NCI-H1694 treated with DMSO at 0.1 percent for 48 hours (cell line): ENCODE measurements around the gene BAHD1.
A peak's percentile ranks its signal among the peaks of the same experiment; 100 is the strongest.

Experiments used
- DNase-seq: peaks from one replicate; lab custom pipeline; 2025; lab: John Stamatoyannopoulos, UW

The BAHD1 gene

GRCh38 chr15:40467261-40467615 is 26.5 kb downstream of the BAHD1 start:
- DNase-seq: no peak

- DNase-seq: no peak
These were observed 28.2 kb downstream of the BAHD1 start for GRCh38 chr15:40468898-40469331.

GRCh38 chr15:40469776-40470390 is 29.1 kb downstream of the BAHD1 start:
- no peak for DNase-seq

GRCh38 chr15:40470423-40471104 is 29.8 kb downstream of the BAHD1 start, which contains the start of gene CHST14:
CHST14 (plus strand) TSS chr15:40470984; CDS start chr15:40471214, 230 bp downstream.
- DNase-seq: peak; percentile 28

- DNase-seq: no peak
These were observed 30.5 kb downstream of the BAHD1 start for GRCh38 chr15:40471105-40471807.

- no peak for DNase-seq
These were observed 31.0 kb downstream of the BAHD1 start for GRCh38 chr15:40471808-40472150.

- no peak for DNase-seq
These were observed 31.5 kb downstream of the BAHD1 start for GRCh38 chr15:40472171-40472727.

- DNase-seq: no peak
These were observed 33.8 kb downstream of the BAHD1 start for GRCh38 chr15:40474581-40474980.

GRCh38 chr15:40477642-40478327 is 37.0 kb downstream of the BAHD1 start:
- DNase-seq: no peak

GRCh38 chr15:40479024-40479423 is 38.3 kb downstream of the BAHD1 start:
- DNase-seq: no peak

- DNase-seq: no peak
These were observed 40.8 kb downstream of the BAHD1 start for GRCh38 chr15:40481341-40482074.

- DNase-seq: no peak
These were observed 43.2 kb downstream of the BAHD1 start for GRCh38 chr15:40483919-40484318.

- no peak for DNase-seq
These were observed 45.5 kb downstream of the BAHD1 start for GRCh38 chr15:40486066-40486770.

- DNase-seq: peak; percentile 19
These were observed 47.3 kb downstream of the BAHD1 start for GRCh38 chr15:40487816-40488682.

- no peak for DNase-seq
These were observed 48.8 kb downstream of the BAHD1 start for GRCh38 chr15:40489274-40490175.

- DNase-seq: no peak
These were observed 52.5 kb downstream of the BAHD1 start for GRCh38 chr15:40493089-40493840.

- no peak for DNase-seq
These were observed 54.8 kb downstream of the BAHD1 start for GRCh38 chr15:40495516-40495915.

- no peak for DNase-seq
These were observed 57.7 kb downstream of the BAHD1 start for GRCh38 chr15:40498418-40498817.
